ENCODE results near the gene STAT3. TPM values are rescaled to one million over a fixed set of nuclear protein-coding genes. Genes with fewer than 3 reads are reported as not detected.
A peak's percentile ranks its signal among the peaks of the same experiment; 100 is the strongest.
"Not testable (repeated sequence)": the region's sequence is repeated elsewhere in the genome, so short reads cannot be mapped to it uniquely, and the experiment has no call there.

The STAT3 gene
- total and polyA plus RNA-seq, 2 of the 13 experiments (the other 11 are each of a cell fraction or from before 2014, with no cell fraction given), result 61.8 to 62.4 TPM

GRCh38 chr17:42421136-42421506 is 32.9 kb upstream of the STAT3 start:
- H3K9ac ChIP-seq (ENCODE audit: insufficient read depth, low read depth, low read length), result no peak overlapping the region
- H4K20me1 ChIP-seq (ENCODE audit: insufficient read depth, low read length), result no peaks in the 10 kb centered on the region
- H2AFZ ChIP-seq (ENCODE audit: low read length), result no peak overlapping the region
- no TSS peak for BruUV-seq (replicated peaks)
- no peaks in the 10 kb centered on the region; a peak in 1 of 5 replicates for H3K27me3 ChIP-seq (ENCODE audit: control insufficient read depth in 1 of 2, insufficient read depth in 2 of 2, low read length in 2 of 2)
- no peak for ATAC-seq
- ChIA-PET POLR2A (no interaction called here), CTCF (ENCODE audit: low intra/inter-chr PET ratio, low total read pairs) (no interaction called here)
- peaks cover 40% of the 10 kb centered on the region for H3K4me1 ChIP-seq (ENCODE audit: insufficient read depth, low read length)
- no peak for FAIRE-seq
- TF ChIP-seq ZZZ3 (CRISPR knock-in tag; IDR thresholded peaks at IDR 0.05; ENCODE audit: borderline replicate concordance) (no peak), HNRNPL (IDR thresholded peaks at IDR 0.05; ENCODE audit: low read depth, low read length) (no peak), ZFP41 (CRISPR knock-in tag; IDR thresholded peaks at IDR 0.05; ENCODE audit: borderline replicate concordance) (no peak), ZNF850 (CRISPR knock-in tag; conservative IDR thresholded peaks at IDR 0.05) (no peak), REL (CRISPR knock-in tag; conservative IDR thresholded peaks at IDR 0.05) (no peak), HINFP (CRISPR knock-in tag; IDR thresholded peaks at IDR 0.05; ENCODE audit: low read depth) (no peak), MAF1 (CRISPR knock-in tag; IDR thresholded peaks at IDR 0.05; ENCODE audit: borderline replicate concordance) (no peak)
- TF ChIP-seq, protein P1, sequence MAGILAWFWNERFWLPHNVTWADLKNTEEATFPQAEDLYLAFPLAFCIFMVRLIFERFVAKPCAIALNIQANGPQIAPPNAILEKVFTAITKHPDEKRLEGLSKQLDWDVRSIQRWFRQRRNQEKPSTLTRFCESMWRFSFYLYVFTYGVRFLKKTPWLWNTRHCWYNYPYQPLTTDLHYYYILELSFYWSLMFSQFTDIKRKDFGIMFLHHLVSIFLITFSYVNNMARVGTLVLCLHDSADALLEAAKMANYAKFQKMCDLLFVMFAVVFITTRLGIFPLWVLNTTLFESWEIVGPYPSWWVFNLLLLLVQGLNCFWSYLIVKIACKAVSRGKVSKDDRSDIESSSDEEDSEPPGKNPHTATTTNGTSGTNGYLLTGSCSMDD (CRISPR knock-in tag; IDR thresholded peaks at IDR 0.05), result no peak
- TF ChIP-seq, protein P2, sequence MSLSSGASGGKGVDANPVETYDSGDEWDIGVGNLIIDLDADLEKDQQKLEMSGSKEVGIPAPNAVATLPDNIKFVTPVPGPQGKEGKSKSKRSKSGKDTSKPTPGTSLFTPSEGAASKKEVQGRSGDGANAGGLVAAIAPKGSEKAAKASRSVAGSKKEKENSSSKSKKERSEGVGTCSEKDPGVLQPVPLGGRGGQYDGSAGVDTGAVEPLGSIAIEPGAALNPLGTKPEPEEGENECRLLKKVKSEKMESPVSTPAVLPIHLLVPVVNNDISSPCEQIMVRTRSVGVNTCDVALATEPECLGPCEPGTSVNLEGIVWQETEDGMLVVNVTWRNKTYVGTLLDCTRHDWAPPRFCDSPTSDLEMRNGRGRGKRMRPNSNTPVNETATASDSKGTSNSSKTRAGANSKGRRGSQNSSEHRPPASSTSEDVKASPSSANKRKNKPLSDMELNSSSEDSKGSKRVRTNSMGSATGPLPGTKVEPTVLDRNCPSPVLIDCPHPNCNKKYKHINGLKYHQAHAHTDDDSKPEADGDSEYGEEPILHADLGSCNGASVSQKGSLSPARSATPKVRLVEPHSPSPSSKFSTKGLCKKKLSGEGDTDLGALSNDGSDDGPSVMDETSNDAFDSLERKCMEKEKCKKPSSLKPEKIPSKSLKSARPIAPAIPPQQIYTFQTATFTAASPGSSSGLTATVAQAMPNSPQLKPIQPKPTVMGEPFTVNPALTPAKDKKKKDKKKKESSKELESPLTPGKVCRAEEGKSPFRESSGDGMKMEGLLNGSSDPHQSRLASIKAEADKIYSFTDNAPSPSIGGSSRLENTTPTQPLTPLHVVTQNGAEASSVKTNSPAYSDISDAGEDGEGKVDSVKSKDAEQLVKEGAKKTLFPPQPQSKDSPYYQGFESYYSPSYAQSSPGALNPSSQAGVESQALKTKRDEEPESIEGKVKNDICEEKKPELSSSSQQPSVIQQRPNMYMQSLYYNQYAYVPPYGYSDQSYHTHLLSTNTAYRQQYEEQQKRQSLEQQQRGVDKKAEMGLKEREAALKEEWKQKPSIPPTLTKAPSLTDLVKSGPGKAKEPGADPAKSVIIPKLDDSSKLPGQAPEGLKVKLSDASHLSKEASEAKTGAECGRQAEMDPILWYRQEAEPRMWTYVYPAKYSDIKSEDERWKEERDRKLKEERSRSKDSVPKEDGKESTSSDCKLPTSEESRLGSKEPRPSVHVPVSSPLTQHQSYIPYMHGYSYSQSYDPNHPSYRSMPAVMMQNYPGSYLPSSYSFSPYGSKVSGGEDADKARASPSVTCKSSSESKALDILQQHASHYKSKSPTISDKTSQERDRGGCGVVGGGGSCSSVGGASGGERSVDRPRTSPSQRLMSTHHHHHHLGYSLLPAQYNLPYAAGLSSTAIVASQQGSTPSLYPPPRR (CRISPR knock-in tag; IDR thresholded peaks at IDR 0.05; ENCODE audit: borderline replicate concordance), result no peak
- peak overlapping the region; percentile 43 for H3K4me2 ChIP-seq (ENCODE audit: low read depth, low read length)
- in situ Hi-C loops (cut with HindIII; ENCODE audit: extremely low pct_ligation_motif_present, low pct_unique_long_range_greater_than_20kb) (loop anchor here (5.0 kb wide), 1 partner anchor 96 kb away; no protein-coding TSS in a partner anchor), intact Hi-C loops (cut with micrococcal nuclease; ENCODE audit: unreplicated experiment) (loop anchor here (10.0 kb wide), 1 partner anchor 64 kb away; no protein-coding TSS in a partner anchor)
- H3K27ac ChIP-seq (ENCODE audit: extremely low read length, insufficient read depth, low read length), result no peak overlapping the region
- no peaks in the 10 kb centered on the region for H3K9me3 ChIP-seq (ENCODE audit: low read length)
- H3K79me2 ChIP-seq (ENCODE audit: insufficient read depth, low read length), result peaks cover 10% of the 10 kb centered on the region
- peak overlapping the region in 2 of 3 experiments; percentile 28 to 95; a peak in 2 of 6 replicates for H3K4me3 ChIP-seq (replicated peaks in 1 of 3; ENCODE audit: insufficient read depth in 1 of 3, low read depth in 2 of 3, low read length in 3 of 3)
- no peak for DNase-seq (ENCODE audit: low spot score)
- no peaks in the 10 kb centered on the region for H3K36me3 ChIP-seq (replicated peaks in 1 of 2; ENCODE audit: control insufficient read depth in 1 of 2, insufficient read depth in 2 of 2, low read length in 2 of 2)
- 91% methylated on average over 6 of the region's 6 CpGs for WGBS (ENCODE audit: low lambda C conversion rate)

- ATAC-seq; POLR2A ChIA-PET; in situ Hi-C loops (cut with HindIII; ENCODE audit: extremely low pct_ligation_motif_present, low pct_unique_long_range_greater_than_20kb); H3K36me3 ChIP-seq (replicated peaks in 1 of 2; ENCODE audit: control insufficient read depth in 1 of 2, insufficient read depth in 2 of 2, low read length in 2 of 2); DNase-seq (ENCODE audit: low spot score); H2AFZ ChIP-seq (ENCODE audit: low read length); intact Hi-C loops (cut with micrococcal nuclease; ENCODE audit: unreplicated experiment); H3K27ac ChIP-seq (ENCODE audit: extremely low read length, insufficient read depth, low read length); H3K9me3 ChIP-seq (ENCODE audit: low read length); CTCF ChIA-PET (ENCODE audit: low intra/inter-chr PET ratio, low total read pairs); FAIRE-seq; H3K4me3 ChIP-seq (replicated peaks in 1 of 3; ENCODE audit: insufficient read depth in 1 of 3, low read depth in 2 of 3, low read length in 3 of 3); H4K20me1 ChIP-seq (ENCODE audit: insufficient read depth, low read length); H3K4me2 ChIP-seq (ENCODE audit: low read depth, low read length); BruUV-seq (replicated peaks); H3K9ac ChIP-seq (ENCODE audit: insufficient read depth, low read depth, low read length); H3K27me3 ChIP-seq (ENCODE audit: control insufficient read depth in 1 of 2, insufficient read depth in 2 of 2, low read length in 2 of 2): not testable (repeated sequence)
- Histone ChIP-seq H3K79me2 (ENCODE audit: insufficient read depth, low read length) (peaks cover 12% of the 10 kb centered on the region), H3K4me1 (ENCODE audit: insufficient read depth, low read length) (peaks cover 18% of the 10 kb centered on the region)
- 99% methylated on average over 5 of the region's 5 CpGs for WGBS (ENCODE audit: low lambda C conversion rate)
Observed at GRCh38 chr17:42417981-42418380, 29.7 kb upstream of the STAT3 start.
